GDM1 (cell line): ENCODE results near the gene CAMSAP1.
A peak's percentile ranks its signal among the peaks of the same experiment; 100 is the strongest.
"Not testable (repeated sequence)": the region's sequence is repeated elsewhere in the genome, so short reads cannot be mapped to it uniquely, and the experiment has no call there.

Experiments used
- DNase-seq: peaks from one replicate; lab custom pipeline; 2025; lab: John Stamatoyannopoulos, UW

CAMSAP1 gene, protein sequence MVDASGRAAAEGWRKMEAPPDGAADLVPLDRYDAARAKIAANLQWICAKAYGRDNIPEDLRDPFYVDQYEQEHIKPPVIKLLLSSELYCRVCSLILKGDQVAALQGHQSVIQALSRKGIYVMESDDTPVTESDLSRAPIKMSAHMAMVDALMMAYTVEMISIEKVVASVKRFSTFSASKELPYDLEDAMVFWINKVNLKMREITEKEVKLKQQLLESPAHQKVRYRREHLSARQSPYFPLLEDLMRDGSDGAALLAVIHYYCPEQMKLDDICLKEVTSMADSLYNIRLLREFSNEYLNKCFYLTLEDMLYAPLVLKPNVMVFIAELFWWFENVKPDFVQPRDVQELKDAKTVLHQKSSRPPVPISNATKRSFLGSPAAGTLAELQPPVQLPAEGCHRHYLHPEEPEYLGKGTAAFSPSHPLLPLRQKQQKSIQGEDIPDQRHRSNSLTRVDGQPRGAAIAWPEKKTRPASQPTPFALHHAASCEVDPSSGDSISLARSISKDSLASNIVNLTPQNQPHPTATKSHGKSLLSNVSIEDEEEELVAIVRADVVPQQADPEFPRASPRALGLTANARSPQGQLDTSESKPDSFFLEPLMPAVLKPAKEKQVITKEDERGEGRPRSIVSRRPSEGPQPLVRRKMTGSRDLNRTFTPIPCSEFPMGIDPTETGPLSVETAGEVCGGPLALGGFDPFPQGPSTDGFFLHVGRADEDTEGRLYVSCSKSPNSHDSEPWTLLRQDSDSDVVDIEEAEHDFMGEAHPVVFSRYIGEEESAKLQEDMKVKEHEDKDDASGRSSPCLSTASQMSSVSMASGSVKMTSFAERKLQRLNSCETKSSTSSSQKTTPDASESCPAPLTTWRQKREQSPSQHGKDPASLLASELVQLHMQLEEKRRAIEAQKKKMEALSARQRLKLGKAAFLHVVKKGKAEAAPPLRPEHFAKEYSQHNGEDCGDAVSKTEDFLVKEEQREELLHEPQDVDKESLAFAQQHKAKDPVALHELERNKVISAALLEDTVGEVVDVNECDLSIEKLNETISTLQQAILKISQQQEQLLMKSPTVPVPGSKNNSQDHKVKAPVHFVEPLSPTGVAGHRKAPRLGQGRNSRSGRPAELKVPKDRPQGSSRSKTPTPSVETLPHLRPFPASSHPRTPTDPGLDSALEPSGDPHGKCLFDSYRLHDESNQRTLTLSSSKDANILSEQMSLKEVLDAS (N-terminal part only)

DNA sequence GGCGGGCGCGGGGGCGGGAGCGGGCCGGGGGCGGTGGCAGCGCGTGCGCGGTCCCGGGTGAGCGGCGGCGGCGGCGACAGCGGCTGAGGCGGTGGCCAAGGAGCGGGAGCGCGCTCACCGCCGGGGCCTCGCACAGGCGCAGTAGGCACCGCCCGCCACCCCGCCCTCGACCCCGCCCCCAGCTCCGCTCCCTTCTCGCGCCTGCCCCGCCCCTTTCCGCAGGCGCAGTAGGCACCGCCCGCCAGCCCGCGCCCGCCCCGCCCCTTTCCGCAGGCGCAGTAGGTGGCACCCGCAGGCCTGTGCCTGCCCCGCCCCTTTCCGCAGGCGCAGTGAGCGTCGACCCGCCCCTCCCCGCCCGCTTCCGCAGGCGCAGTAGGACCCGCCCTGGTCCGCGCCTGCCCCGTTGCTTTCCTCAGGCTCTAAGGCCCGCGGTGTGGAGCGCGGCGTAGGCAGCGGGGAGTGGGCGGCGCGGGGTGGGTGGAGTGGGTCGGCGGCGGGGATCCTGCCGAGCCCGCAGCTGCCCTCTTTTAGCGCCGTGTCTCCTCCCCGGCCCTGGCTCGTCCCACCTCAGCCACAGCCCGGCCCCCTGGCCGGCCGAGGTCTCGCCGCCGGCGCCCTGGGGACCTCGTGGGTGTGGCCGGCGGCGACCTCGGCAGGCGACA is at the start of gene CAMSAP1:
TSS of gene CAMSAP1 (minus strand) at position 116 of the 662 bp plus-strand sequence. CDS start 387 bp downstream, outside the sequence.
- DNase-seq: peak; percentile 94

DNA sequence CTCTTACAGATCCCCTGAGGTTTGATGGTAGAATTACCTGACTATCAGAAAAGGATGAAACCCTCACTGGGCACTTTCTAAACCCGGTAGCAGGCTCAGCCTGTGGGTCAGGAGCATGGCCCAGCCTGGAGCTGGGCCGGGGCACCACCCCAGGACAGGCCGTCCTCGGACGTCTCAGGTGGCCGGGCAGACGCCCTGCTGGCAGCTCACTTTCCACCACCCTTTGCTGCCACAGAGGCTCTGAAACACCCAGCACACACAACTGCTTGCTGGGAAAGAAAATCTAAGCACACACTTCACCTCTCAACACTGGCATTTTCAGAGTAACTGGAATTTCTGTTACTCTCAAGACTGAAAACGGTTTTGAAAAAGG is 49.4 kb upstream of the CAMSAP1 start:
- DNase-seq: no peak

DNA sequence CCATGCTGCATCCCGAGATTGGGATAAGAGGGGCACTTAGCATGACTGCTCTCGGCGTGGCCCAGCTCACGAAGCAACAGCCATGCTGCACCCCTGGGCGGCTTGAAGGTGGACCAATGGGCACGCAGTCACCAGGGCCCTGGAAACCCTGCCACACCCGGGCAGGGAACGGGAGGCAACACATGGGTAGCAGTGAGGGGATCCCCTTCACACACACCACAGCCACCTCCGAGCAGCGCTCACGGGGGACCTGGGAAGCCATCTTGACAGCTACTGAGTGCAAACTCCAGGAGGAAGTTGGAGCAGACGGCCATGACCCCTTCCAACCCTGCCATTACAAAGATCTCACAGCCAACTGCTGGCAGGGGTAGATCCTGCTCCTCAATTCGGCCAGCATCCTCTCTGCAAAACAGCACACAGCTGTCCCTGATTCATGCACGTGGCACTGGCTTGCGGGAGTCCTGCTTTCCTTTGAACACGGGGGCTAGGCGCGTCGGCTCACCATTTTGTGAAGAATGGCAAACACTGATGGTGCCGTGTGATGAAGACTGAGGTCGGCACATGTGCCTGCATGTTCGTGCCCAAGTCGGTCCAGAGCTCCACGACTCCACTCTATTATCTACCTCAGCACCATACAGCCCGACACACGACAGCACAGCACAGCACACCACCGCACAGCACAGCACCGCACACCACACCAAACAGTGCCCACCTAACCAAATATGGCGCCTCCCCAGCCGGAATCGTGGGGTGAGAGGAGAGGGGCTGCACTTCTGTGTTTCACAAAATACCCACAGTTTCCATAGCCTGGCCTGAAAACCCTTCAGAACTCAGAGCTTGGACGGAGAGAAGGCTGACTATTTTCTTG is 48.8 kb upstream of the CAMSAP1 start:
- DNase-seq: no peak

DNA sequence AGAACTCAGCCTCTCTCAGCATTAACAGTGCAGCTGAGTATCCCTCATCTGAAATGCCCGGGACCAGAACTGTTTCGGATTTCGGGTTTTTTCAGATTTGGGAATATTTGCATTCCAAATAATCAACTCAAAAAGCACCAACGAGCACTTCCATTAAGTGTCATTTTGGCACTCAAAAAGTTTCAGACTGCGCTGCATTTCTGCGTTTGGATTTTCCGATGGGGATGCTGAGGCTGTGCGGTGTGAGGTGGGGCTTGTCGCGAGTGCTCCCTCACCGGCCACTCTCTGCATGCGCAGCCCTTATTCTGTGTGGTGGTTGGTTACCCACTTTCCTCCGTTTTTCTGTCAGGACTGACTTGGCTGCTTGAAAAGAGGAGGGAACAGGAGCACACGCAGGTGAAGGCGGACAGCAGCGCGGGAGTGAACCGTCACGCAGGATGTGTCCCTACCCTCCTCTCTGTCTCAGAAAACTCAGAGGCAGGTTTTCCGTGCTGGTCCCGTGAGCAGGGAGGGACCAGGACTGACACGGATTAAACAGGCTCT is 45.4 kb upstream of the CAMSAP1 start:
- no peak for DNase-seq

DNA sequence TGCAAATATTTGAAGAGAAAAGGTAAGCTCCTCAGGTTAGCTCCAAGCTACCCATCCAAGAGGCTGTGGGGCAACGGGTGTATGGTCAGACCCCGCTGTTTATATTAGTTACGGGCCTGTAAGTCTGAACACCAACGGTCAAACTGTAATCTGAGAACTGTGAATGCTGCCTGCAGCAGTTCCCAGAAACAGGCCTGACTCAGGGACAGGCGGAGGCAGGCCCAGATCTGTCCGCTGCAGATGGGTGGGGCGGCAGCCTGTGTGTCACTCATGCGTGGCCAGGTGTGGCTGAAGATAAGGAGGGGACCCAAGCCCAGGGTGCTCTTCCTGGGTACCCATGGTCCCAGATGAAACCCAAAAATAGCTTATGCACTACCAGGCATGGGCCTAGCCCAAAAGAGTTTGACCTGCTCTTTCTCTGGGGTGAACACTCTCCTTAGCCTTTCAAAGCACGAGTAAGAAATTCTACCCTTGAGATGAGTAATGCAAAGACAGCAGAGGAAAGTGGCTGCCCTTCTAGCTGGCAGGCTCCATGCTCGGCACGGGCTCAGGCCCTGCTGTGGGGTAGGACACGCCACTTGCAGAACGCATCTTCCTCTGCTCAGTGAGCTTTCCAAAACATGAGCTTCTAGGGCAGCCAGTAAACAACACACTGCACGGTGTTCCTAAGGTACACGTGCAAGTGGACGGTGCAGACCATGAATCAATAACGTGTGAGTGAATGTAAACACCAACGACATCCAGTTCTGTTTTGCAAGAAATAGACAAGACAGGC is 44.7 kb upstream of the CAMSAP1 start:
- no peak for DNase-seq

DNA sequence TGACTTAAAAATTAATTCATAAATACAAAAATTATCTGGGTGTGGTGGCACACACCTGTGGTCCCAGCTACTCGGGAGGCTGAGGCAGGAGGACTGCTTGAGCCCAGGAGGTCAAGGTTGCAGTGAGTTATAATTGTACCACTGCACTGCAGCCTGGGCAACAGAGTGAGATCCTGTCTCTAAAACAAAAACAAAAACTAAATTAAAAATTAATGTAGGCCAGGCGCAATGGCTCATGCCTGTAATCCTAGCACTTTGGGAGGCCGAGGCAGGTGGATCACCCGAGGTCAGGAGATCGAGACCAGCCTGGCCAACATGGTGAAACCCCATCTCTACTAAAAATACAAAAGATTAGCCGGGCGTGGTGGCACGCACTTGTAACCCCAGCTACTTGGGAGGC is 44.0 kb upstream of the CAMSAP1 start:
- DNase-seq: not testable (repeated sequence)

DNA sequence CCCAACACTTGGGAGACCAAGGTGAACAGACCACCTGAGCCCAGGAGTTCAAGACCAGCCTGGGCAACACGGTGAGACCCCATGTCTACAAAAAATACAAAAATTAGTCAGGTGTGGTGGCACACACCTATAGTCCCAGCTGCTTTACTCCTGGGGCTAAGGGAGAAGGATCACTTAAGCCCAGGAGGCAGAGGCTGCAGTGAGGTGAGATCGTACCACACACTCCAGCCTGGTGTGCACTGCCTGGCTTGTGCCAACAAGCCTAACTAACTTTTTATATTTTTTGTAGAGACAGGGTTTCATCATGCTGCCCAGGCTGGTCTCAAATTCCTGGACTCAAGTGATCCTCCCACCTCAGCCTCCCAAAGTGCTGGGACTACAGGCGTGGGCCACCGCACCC is 43.5 kb upstream of the CAMSAP1 start:
- not testable (repeated sequence) for DNase-seq

DNA sequence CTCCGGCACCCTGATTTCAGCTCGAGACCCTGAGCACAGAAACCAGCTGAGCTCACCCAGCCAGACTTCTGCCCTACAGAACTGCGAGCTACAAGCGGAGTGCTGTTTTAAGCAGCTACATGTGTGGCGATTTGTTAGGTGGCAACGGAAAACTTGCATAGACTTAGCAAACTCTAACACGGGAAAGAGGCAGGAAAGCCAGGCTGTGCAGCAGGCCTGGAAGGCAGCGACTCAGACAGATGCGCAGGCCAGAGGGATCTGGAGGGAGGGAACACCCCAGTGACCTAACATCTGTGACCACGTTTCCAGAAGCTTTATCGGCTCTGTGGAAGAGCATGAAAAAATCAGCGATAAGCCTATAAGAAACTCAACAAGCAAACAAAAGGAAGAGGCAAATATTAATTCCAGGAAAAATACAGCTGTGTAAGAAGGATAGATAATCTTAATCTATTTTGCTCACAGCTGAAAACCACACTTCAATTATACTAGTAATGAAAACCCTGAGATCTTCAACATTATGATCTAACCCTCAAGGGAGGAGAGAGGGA is 42.9 kb upstream of the CAMSAP1 start:
- DNase-seq: no peak

DNA sequence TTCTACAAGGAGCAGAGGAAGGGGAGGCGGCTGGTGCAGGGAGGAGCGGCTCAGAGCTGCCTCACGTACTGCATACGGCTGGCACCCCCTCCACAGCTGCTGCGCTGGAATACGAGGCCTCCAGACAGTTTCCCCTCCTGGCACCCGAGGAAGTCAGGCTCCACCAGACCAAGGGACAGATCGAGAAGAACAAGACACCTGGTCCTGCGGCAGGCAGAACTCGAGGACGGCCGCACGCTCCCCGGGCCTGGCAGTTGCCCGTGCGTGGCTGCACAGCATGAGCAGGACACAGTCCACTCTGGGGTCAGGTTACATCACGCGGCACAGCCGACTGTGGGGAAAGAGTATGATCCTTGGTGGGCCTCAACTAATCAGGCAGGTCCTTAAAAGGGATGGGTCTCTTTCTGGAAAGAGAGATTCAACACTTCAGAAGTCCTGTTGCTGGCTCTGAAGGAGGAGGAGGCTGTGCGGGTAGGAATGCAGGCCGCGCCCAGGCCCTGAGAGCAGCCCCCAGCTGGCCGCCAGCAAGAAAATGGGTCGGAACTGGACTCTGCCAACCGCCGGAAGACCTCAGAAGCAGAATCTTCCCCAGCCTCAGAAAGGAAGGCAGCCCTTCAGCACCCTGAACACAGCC is 42.3 kb upstream of the CAMSAP1 start:
- no peak for DNase-seq

DNA sequence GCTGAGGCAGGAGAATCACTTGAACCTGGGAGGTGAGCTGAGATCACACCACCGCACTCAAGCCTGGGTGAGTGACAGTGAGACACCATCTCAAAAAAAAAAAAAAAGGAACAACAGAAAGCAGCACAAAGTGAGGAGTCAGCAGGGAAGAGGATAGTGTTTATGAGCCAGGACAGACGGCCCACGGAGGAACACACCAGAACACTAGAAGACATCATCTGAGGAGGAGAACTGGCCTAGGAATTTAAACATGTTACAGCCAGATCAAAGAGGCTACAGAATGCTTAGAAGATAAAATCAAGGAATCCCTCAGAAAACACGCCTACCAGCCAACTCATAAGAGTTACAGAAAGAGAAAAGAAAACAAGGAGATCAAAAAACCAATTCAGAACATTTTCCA is 41.6 kb upstream of the CAMSAP1 start:
- DNase-seq: no peak

DNA sequence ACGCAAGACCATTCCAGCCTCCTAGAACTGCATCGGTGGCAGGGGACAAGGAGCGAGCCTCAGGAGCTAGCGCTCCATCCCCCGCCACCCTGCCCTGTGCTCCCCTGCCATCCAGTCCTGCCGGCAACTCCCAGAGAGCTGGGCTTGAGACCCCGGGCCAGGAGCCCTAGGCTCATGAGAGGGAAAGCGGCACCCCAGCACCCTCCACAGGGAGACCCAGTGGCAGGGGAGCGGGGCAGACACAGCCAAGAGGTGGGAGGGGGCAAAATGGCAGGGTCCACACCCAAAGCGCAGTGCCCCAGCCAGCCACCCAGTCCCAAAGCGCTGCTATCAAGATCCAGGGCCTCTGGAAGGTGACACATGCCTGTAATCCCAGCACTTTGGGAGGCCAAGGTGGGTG is 41.1 kb upstream of the CAMSAP1 start:
- no peak for DNase-seq

DNA sequence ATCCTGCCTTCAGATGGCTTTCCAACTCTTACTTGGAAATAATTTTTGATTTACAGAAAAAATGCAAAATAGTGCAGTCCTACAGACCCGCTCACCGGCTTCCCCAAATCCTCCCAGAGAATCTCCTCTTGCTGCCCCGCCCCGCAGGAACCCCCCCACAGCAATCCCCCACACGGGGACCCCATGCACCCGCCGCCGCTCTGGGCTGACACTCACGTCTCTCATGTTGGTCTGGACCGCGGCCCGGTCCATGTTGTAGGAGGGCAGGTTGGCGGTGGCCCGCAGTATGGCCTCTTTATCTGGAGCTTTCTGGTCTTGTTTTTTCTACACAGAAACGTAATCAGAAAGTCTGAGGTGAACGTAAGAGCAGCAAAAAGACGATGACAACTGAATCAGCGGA is 40.2 kb upstream of the CAMSAP1 start:
- DNase-seq: no peak

DNA sequence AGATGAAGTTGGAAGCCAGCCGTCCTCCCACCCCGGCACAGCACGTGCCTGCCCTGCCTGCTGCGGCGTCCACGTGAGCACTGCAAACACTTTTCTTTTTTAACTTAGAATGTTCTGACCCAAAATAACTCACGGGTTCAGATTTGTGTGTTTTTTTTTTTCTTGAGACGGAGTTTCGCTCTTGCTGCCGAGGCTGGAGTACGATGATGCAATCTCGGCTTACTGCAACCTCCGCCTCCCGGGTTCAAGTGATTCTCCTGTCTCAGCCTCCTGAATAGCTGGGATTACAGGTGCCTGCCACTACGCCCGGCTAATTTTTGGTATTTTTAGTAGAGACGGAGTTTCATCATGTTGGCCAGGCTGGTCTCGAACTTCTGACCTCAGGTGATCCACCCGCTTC is 39.8 kb upstream of the CAMSAP1 start:
- DNase-seq: not testable (repeated sequence)

DNA sequence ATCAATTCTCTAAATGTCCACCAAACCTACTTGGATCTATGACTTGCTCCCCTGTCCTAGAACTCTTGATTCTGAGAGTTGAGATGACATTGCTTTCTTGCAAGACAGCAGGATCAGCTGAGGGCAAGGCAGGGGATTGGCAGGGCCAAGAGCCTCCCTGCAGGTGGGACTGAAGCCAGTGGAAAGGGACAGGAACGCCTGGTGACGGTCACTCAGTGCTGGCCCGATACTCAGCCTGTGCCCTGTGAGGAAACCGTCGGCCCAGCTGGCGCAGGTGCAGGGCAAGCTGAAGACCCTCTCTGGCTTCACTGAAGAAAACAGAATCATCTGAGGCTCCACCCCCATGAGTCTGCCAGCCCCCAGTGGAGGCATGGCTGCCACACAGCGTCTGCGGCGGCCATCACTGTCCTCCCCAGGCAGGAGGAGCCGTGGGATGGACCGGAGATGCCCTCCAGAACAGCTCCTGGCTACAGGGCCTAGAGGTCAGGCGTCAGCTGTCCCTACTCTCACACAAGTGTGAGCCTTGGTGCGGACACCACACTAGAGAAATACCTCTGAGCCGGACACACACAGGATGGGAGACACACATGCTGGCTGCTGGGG is 39.1 kb upstream of the CAMSAP1 start:
- DNase-seq: no peak

DNA sequence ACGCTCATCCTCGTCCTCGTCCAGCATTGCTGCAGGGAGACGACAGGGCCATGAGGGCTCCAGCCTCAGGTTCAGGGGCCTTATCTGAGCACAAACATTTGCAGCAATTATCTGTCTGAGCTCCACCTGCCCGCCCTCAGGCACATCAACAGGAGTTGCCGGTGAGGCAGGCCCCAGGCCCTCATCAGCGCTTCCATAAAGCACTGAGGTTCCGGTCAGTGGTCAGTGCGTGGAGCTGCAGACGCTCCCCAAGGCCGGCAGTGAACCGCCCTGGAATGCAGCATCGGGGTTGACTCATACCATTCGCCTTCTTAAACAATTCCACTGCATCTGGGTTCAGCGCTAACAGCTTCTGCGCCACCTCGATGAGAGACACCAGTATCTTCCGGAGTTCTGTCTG is 38.6 kb upstream of the CAMSAP1 start:
- no peak for DNase-seq

DNA sequence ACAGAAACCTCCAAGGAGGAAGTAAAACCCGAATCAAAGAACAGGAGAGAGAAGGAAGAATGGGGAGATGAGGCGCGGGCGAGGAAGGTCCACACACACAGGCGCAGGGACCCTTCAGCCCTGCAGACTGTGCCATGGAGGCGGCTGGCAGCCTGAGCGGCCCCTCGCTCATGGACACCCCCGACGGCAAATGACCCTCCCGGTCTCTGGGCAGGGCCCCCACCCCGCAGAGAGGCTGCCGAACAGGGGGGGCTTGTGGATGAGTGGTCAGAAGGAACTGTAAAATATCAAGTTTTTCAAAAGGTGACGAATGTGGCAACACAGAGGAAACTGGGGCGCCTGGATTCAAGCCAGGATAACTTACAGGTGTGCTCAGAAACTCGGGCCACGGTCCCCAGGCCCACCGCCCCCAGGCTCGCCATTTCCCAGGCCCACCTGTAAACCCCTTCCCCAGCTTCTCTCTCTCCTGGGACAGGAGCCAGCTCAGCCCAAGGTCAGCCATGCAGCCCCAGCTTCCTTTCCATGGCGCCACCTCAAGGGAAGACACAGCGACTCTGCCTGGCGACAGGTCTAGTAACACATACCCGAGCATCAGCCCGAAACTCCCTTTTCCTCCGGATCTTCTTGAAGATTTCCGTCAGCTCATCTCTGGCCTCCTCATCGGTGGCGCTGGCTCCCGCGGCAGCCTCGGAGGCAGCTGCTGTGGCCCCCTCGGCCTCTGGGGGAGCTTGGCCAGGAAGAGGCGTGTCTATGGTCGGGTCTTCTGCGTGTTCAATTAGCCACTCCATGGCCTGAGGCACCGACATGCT is 37.3 kb upstream of the CAMSAP1 start:
- no peak for DNase-seq

DNA sequence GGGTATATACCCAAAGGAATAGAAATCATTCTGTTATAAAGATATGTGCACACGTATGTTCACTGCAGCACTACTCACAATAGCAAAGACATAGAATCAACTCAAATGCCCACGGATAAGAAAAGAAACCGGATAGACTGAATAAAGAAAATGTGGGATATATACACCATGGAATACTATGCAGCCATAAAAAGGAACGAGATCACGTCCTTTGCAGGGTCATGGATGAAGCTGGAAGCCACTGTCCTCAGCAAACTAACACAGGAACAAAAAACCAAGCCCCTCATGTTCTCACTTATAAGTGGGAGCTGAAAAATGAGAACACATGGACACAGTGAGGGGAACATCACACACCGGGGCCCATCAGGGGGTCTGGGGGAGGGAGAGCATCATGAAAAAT is 36.3 kb upstream of the CAMSAP1 start:
- not testable (repeated sequence) for DNase-seq
